Stimulated activated CD4-positive, alpha-beta T cell treated with anti-CD3 and anti-CD28 coated beads, TNF-alpha, amount 100 ng/mL, for 1 hour (primary cell): ENCODE results near the gene URB1.
"Not testable (repeated sequence)": the region's sequence is repeated elsewhere in the genome, so short reads cannot be mapped to it uniquely, and the experiment has no call there.

Experiments
- DNase-seq, 3 donors: peaks; one replicate each; pipeline ENCODE4 v3.0.0-alpha.2; 2020; ENCODE audit warnings: low read depth in 3 of 3, low spot score in 1 of 3

URB1 gene

GRCh38 chr21:32371913-32372314, 20.9 kb downstream of the URB1 start:
- DNase-seq, result no peak

DNA sequence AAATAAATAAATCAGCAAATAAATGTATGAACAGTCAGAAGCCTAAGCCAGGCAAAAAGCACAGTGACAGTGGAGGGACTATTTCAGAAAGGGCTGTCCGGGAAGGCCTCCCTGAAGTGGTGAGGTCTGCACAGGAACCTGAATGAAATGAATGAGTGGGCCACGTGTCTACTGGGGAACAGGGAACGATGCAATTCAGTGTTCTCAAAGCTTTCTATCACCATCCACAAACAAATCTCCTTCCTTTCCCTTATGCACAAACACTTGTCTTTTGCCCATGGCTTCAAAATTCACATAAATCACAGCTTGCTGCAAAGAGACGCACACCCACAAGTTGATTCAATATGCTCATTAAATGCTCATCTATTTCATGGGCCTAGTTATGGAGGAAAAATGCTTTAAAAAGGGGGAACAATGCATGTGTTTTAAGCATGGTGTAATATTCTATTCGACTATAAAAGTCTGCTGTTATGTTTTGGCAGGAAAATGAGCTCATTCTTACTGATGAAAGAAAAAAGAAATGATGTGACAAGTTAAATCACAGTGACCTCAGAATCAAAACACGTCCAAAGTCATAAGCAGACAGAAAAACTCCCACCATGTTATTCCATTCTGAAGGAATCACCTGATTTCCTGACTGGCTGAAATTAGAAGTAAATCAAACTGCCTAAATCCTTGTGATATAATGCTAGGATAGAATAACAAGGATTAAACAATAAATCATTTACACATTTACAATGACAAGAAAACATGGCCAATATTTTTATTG, 21.6 kb downstream of the URB1 start:
- DNase-seq, result no peak

GRCh38 chr21:32368961-32369360, 23.9 kb downstream of the URB1 start:
- DNase-seq, result not testable (repeated sequence)

DNA sequence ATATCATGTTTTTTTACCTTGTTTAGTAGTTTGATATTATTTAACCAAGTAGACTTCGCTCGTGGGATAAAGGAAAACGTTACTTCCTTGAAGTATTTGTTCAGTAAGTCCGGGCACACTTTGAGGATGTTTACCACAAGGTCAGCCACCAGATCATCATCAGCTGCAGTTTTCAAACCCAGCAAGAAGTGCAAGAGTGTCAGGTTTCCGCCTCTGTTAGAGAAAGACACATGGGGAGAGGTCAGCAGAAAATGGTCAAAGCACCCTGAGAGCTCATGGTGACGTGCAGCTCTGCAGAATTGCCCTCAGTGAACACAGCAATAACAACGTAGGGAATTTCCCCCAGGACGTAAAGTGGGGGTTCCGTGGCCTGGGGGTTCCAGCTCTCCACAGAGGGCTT, 24.4 kb downstream of the URB1 start:
- no peak for DNase-seq

GRCh38 chr21:32367158-32367557, 25.7 kb downstream of the URB1 start:
- no peak for DNase-seq

DNA sequence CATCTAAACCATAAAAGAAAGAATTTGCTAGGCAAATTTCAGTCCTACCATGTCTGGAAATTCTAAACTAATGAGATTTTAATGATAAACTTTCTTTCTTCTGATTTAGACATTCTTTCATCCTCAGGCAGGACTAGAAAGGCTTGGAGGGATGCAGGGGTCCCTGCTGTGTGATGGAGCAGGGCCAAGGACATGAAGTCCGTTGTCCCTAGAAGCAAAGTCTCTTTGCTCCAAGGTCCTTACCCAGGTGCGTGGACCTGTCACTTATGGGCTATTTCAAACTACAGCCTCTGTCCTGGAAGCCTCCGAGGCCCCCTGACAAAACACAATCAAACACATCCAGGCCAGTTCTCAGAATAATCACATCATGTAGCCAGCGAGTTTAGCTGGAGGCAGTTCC, 26.6 kb downstream of the URB1 start:
- no peak for DNase-seq

DNA sequence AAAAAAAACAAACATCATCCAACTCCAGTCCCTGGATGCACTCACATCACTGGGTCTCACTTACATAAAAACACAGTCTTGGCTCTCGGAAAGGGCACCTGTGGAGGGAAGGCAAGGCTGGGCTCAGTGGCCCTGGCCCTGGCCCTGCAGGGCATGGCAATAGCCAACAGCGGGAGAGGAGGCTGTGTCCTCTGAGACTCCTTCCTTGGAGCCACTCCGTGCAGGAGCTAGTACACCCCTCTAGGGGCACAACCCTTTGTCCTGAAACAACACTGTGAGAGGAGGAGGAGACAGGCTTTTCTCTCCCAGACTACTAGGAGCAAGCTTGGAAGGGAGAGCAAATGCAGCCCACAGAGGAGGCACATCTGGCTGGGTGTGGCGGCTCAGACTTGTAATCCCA, 28.0 kb downstream of the URB1 start:
- DNase-seq, result no peak

DNA sequence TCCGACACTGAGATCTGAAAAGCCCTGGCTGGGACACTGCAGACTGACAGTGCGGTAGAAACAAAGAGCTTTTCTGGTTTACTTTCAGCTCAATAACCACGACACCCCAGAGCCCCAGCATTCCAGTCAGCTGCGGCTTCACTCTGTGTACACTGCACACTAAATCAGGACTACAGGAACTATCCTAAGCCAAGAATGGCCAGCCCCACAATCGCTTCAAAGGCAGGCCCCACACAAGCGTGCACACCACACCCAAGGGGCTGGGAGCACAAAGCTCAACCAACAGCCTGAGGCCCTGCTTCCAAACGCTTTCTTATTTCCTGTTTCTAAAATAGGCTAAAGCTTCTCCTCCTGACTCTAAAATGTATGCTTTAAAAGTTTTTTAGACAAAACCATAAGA, 28.4 kb downstream of the URB1 start:
- DNase-seq, result no peak

DNA sequence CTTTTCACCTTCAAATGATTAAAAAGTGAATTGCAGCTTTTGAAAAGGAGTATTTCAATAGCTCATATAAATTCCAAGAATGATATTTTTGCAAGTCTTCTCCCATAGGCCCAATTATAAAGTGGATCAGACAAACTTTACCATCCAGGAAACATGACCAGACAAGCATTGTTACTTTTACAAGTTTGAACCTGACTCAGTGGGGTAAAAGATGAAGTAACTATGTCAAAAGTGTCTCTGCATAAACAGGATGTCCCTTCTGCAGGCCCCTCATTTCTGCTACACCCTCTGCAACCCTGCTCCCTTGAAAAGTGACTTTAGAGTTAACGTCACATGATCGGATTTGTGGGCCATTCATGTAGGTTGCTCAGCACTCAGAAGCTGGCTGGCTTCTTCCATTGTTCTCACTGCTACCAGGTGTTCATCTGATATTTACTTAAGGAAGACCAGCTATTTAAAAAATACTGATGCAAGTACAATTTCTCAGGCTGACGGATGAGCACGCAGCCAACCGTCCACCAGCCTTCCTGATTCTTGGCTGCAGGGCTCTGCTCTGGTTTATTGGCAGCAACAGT, 32.3 kb downstream of the URB1 start:
- no peak for DNase-seq

- DNase-seq, result no peak
Observed at GRCh38 chr21:32359719-32360260, 33.0 kb downstream of the URB1 start.

DNA sequence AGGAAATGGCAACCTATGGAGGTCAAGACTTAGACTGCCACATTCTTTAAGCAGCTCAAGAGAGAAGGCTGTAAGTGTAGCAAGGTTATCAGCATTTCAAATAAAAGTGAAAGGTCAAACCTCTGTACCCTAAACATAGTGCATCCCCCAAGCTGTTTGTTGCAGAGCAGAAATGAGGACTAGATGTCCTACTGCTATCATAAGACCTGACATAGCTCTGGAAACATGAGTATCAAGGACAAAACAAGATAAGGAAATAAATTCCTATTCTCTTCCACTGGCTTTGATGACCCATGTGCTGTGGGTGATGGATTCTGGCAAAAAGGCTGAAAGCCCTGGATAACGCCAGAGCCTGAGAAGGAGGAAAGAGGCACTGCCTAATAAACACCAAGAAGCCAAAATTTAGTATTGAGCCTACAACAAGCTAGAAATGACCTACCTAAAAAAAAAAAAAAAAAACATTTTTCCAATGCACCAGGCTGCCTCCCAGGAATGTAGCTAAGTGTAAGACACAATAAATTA, 35.9 kb downstream of the URB1 start:
- no peak for DNase-seq

DNA sequence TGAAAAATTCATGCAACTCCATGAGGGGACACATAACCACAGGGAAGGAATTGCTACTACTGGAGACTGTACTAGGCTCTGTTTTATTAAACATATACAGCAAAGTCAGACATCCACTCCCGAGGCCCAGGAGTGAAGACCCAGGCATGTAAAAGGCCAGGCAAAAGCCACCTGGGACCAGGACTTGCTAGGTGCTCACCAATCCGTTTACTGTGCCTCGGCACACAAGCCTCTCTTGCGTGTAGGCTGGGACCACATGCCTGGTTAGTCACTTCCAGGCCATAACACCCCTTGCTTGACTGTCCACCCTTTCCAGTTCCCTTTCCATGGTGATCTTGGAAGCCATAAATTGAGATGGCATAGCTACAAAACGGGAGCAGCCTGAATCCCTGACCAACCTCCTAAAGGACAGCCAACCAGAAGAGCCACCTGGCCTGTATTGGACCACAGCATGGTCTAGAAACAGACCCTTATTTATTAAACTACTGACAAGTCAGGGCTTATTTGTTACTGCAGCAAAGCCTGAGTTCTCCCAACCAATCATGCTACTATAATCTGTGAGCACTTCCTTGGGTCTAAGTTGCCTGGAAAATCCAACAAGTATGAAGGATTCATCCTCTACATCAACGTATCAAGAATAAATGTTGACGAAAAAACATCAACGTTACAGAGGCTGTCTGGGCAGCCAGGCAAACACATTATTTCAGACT, 39.7 kb downstream of the URB1 start:
- DNase-seq, result no peak

DNA sequence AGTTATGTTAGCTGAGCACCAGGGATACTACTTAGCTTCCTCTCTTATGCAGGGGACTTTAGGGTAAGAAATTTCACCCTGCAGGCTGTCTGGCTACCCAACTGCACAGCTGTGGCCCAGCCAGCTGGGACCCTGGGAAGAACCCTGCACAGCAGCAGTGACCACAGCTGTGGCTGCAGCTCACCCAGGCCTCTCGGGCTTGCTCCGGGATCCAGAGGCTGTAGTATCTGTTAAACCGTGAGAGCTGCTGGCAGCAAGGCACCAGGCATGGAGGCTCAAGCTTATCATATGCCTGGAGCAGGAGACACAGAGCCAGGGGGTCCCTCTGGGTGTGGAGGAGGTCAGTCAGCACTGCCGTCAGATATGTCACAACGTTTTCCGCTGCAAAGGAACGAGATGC, 40.3 kb downstream of the URB1 start:
- DNase-seq, result no peak

GRCh38 chr21:32351428-32351827, 41.4 kb downstream of the URB1 start:
- no peak for DNase-seq

DNA sequence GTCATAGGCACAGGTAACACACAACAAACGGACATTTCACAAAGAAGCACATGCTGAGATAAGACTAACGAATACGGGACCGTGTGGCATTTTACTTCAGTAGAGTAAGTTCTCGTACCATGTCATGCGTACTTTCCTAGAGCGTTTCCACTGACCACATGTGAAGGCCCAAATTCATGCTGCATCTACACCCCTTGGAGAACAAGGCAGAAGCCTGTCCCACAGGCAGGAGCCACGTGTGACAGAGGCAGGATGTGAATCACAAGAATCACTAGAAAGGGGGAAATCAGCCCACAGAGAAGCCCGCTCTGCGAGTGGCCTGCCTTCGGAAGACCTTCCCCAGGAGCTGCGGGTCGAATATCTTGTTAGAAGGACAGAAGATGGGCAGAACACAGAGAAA, 41.8 kb downstream of the URB1 start:
- no peak for DNase-seq

GRCh38 chr21:32350211-32350980, 42.4 kb downstream of the URB1 start:
- DNase-seq, result no peak

DNA sequence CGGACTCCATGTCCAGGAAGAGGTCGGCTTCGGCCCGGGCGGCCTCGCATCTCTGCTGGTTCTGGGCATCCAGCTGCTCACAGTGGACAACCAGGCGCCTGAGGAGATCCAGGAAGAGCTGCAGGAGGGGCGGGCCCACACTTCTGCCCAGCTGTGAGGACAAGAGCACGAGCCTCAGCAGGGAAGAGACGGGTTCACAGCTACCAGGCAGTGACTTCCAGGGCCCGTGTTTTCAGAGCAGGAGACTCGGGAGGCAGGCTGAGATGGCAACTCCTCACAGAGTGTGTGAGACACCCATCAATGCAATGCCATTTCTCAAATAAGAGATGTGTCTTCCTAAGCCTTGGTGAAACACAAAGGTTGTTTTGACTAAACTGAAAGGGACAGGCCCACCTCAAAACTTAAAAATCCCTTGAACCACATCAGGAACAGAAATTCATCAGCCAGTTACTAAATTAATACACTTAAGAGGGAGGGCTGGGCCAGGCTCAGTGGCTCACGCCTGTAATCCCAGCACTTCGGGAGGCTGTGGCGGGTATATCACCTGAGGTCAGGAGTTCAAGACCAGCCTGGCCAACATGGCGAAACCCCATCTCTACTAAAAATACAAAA, 43.4 kb downstream of the URB1 start:
- no peak for DNase-seq

GRCh38 chr21:32348604-32349332, 44.0 kb downstream of the URB1 start:
- no peak for DNase-seq

GRCh38 chr21:32347977-32348376, 44.8 kb downstream of the URB1 start:
- no peak for DNase-seq

GRCh38 chr21:32347351-32347750, 45.5 kb downstream of the URB1 start:
- no peak for DNase-seq
